DOHH2 (cell line): ENCODE results near the gene EHMT2.

Experiments used
- EZH2phosphoT487 ChIP-seq: fragments of 200-600 bp; sonication (generic); IDR thresholded peaks from 2 replicates; pipeline ENCODE4 v1.6.1; 2017; ENCODE audit warnings: borderline replicate concordance, mild to moderate bottlenecking, antibody characterized with exemption, low read length, moderate library complexity, mixed read lengths
- TF ChIP-seq, protein P1 (sequence below): fragments of 200-600 bp; sonication (generic); IDR thresholded peaks from one replicate; pipeline ENCODE4 v1.5.1; 2014; ENCODE audit warnings: antibody characterized with exemption, mild to moderate bottlenecking, low read depth, low read length; ENCODE audit not compliant: poor library complexity, severe bottlenecking

- TF ChIP-seq, protein P1, sequence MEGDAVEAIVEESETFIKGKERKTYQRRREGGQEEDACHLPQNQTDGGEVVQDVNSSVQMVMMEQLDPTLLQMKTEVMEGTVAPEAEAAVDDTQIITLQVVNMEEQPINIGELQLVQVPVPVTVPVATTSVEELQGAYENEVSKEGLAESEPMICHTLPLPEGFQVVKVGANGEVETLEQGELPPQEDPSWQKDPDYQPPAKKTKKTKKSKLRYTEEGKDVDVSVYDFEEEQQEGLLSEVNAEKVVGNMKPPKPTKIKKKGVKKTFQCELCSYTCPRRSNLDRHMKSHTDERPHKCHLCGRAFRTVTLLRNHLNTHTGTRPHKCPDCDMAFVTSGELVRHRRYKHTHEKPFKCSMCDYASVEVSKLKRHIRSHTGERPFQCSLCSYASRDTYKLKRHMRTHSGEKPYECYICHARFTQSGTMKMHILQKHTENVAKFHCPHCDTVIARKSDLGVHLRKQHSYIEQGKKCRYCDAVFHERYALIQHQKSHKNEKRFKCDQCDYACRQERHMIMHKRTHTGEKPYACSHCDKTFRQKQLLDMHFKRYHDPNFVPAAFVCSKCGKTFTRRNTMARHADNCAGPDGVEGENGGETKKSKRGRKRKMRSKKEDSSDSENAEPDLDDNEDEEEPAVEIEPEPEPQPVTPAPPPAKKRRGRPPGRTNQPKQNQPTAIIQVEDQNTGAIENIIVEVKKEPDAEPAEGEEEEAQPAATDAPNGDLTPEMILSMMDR: no peak
- no peak for TF ChIP-seq EZH2phosphoT487
Measured at GRCh38 chr6:31838968-31839367, 58.5 kb downstream of the EHMT2 start.
